Retina (tissue), 1 donor: ENCODE measurements around the gene DAB2.
A peak's percentile ranks its signal among the peaks of the same experiment; 100 is the strongest.

Experiments
- DNase-seq: peaks from one replicate; pipeline ENCODE4 v3.0.0-alpha.2; 2016

The DAB2 gene

GRCh38 chr5:39447059-39447458 lies 22.3 kb upstream of the DAB2 start:
- DNase-seq: no peak

- DNase-seq: no peak
These were observed 21.5 kb upstream of the DAB2 start for GRCh38 chr5:39446231-39446630.

- no peak for DNase-seq
These were observed 19.1 kb upstream of the DAB2 start for GRCh38 chr5:39443911-39444310.

- no peak for DNase-seq
These were observed 18.2 kb upstream of the DAB2 start for GRCh38 chr5:39442991-39443390.

GRCh38 chr5:39441838-39442237 lies 17.1 kb upstream of the DAB2 start:
- no peak for DNase-seq

- no peak for DNase-seq
These were observed 16.3 kb upstream of the DAB2 start for GRCh38 chr5:39440958-39441624.

- no peak for DNase-seq
These were observed 15.6 kb upstream of the DAB2 start for GRCh38 chr5:39440192-39440957.

GRCh38 chr5:39439582-39440162 lies 14.9 kb upstream of the DAB2 start:
- no peak for DNase-seq

- DNase-seq: no peak
These were observed 12.7 kb upstream of the DAB2 start for GRCh38 chr5:39437467-39437866.

- peak; percentile 19 for DNase-seq
These were observed 9.1 kb upstream of the DAB2 start for GRCh38 chr5:39433848-39434247.

- no peak for DNase-seq
These were observed 8.1 kb upstream of the DAB2 start for GRCh38 chr5:39432696-39433530.

- no peak for DNase-seq
These were observed 5.7 kb upstream of the DAB2 start for GRCh38 chr5:39430461-39430860.

- no peak for DNase-seq
These were observed 3.9 kb upstream of the DAB2 start for GRCh38 chr5:39428640-39429039.

GRCh38 chr5:39427633-39428032 lies 2.9 kb upstream of the DAB2 start:
- DNase-seq: no peak

- DNase-seq: no peak
These were observed 2.4 kb upstream of the DAB2 start for GRCh38 chr5:39427229-39427628.

GRCh38 chr5:39426746-39427105 lies 1.9 kb upstream of the DAB2 start:
- no peak for DNase-seq

- peak; percentile 13 for DNase-seq
These were observed 1.4 kb upstream of the DAB2 start for GRCh38 chr5:39426051-39426745.

GRCh38 chr5:39423331-39423751 lies 1.4 kb downstream of the DAB2 start:
- DNase-seq: no peak

- no peak for DNase-seq
These were observed 2.0 kb downstream of the DAB2 start for GRCh38 chr5:39422728-39423285.

GRCh38 chr5:39422036-39422606 lies 2.7 kb downstream of the DAB2 start:
- DNase-seq: no peak

- DNase-seq: peak; percentile 12
These were observed 4.2 kb downstream of the DAB2 start for GRCh38 chr5:39420482-39421145.
